WERI-Rb-1 (cell line): Measurements from ENCODE around the gene TLCD4.
"Not testable (repeated sequence)": the region's sequence is repeated elsewhere in the genome, so short reads cannot be mapped to it uniquely, and the experiment has no call there.

ENCODE experiments used
- DNase-seq: peaks from one replicate; pipeline ENCODE4 v3.0.0-alpha.2; 2020
- H3K27ac ChIP-seq: fragments of 250-450 bp; sonication (Bioruptor Pico); 2 replicates; pipeline ENCODE4 v1.5.1; 2020; ENCODE audit warnings: mild to moderate bottlenecking, moderate library complexity
- H3K27me3 ChIP-seq: fragments of 250-450 bp; sonication (Bioruptor Pico); 2 replicates; pipeline ENCODE4 v1.5.1; 2021; ENCODE audit warnings: mild to moderate bottlenecking, low read depth, moderate library complexity; ENCODE audit not compliant: insufficient read depth, severe bottlenecking
- H3K36me3 ChIP-seq: fragments of 250-450 bp; sonication (Bioruptor Pico); 2 replicates; pipeline ENCODE4 v1.5.1; 2020; ENCODE audit warnings: mild to moderate bottlenecking, moderate library complexity
- H3K4me3 ChIP-seq: 2 replicates; pipeline ENCODE4 v1.5.1; 2011; ENCODE audit warnings: low read depth, mild to moderate bottlenecking, control low read depth, low read length
- H3K9me3 ChIP-seq: fragments of 250-450 bp; sonication (Bioruptor Pico); 2 replicates; pipeline ENCODE4 v1.5.1; 2021; ENCODE audit warnings: mild to moderate bottlenecking, moderate library complexity; ENCODE audit not compliant: severe bottlenecking
- TF ChIP-seq, protein P1 (sequence below): IDR thresholded peaks from 2 replicates; pipeline ENCODE4 v1.5.1; 2011; ENCODE audit warnings: low read depth, mild to moderate bottlenecking, control low read depth, inconsistent platforms, low read length

The TLCD4 gene

GRCh38 chr1:95089650-95090287, 27.4 kb upstream of the TLCD4 start:
- TF ChIP-seq, protein P1, sequence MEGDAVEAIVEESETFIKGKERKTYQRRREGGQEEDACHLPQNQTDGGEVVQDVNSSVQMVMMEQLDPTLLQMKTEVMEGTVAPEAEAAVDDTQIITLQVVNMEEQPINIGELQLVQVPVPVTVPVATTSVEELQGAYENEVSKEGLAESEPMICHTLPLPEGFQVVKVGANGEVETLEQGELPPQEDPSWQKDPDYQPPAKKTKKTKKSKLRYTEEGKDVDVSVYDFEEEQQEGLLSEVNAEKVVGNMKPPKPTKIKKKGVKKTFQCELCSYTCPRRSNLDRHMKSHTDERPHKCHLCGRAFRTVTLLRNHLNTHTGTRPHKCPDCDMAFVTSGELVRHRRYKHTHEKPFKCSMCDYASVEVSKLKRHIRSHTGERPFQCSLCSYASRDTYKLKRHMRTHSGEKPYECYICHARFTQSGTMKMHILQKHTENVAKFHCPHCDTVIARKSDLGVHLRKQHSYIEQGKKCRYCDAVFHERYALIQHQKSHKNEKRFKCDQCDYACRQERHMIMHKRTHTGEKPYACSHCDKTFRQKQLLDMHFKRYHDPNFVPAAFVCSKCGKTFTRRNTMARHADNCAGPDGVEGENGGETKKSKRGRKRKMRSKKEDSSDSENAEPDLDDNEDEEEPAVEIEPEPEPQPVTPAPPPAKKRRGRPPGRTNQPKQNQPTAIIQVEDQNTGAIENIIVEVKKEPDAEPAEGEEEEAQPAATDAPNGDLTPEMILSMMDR, result no peak
- H3K36me3 ChIP-seq, result no peaks in the 10 kb centered on the region
- no peaks in the 10 kb centered on the region for H3K9me3 ChIP-seq
- H3K4me3 ChIP-seq, result no peak overlapping the region
- no peaks in the 10 kb centered on the region for H3K27me3 ChIP-seq
- DNase-seq, result no peak
- H3K27ac ChIP-seq, result no peak overlapping the region

DNA sequence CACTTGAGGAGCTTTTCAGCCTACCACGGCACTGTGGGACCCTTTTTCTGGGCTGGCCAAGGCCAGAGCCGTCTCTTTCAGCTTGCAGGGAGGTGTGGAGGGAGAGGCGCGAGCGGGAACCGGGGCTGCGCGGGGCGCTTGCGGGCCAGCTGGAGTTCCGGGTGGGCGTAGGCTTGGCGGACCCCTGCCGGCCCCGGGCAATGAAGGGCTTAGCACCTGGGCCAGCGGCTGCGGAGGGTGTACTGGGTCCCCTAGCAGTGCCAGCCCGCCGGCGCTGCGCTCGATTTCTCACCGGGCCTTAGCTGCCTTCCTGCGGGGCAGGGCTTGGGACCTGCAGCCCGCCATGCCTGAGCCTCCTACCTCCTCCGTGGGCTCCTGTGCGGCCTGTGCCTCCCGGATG, 25.9 kb upstream of the TLCD4 start:
- not testable (repeated sequence) for DNase-seq, H3K9me3 ChIP-seq, H3K4me3 ChIP-seq, H3K27me3 ChIP-seq, H3K36me3 ChIP-seq, H3K27ac ChIP-seq

- not testable (repeated sequence) for H3K27ac ChIP-seq, H3K27me3 ChIP-seq, H3K36me3 ChIP-seq, H3K4me3 ChIP-seq, H3K9me3 ChIP-seq, DNase-seq
Measured at GRCh38 chr1:95092891-95093290, 24.3 kb upstream of the TLCD4 start.

DNA sequence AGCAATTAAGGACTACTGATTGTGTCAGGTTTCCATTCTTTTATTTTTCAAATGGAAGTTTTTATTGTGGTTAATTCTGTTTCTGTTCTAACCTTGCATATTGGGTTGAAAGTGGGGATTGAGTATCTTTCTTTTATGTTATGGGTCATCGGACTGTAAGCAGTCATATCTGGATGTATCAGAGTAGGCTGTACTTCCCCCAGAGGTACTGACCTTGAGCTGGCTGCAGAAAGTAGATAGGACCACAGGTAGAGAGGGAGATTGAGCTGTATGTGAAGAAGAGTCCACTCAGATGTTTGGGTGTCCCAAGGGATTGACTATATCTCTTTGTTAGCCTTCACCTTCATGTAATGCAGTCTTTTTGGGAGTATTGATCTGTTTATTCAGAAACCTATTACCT, 23.9 kb upstream of the TLCD4 start:
- TF ChIP-seq, protein P1, result no peak
- no peak overlapping the region for H3K4me3 ChIP-seq
- H3K27ac ChIP-seq, result no peak overlapping the region
- no peaks in the 10 kb centered on the region for H3K9me3 ChIP-seq
- no peaks in the 10 kb centered on the region for H3K27me3 ChIP-seq
- no peaks in the 10 kb centered on the region for H3K36me3 ChIP-seq
- no peak for DNase-seq

GRCh38 chr1:95094923-95095322, 22.2 kb upstream of the TLCD4 start:
- Histone ChIP-seq H3K27me3 (no peaks in the 10 kb centered on the region), H3K4me3 (no peak overlapping the region), H3K27ac (no peak overlapping the region), H3K9me3 (no peaks in the 10 kb centered on the region), H3K36me3 (no peaks in the 10 kb centered on the region)
- no peak for DNase-seq
- TF ChIP-seq, protein P1, result no peak

- no peaks in the 10 kb centered on the region for H3K27me3 ChIP-seq
- DNase-seq, result no peak
- H3K4me3 ChIP-seq, result no peak overlapping the region
- TF ChIP-seq, protein P1, result no peak
- no peaks in the 10 kb centered on the region for H3K36me3 ChIP-seq
- H3K9me3 ChIP-seq, result no peaks in the 10 kb centered on the region
- peak overlapping the region; percentile 29 for H3K27ac ChIP-seq
Measured at GRCh38 chr1:95095833-95096217, 21.3 kb upstream of the TLCD4 start.

DNA sequence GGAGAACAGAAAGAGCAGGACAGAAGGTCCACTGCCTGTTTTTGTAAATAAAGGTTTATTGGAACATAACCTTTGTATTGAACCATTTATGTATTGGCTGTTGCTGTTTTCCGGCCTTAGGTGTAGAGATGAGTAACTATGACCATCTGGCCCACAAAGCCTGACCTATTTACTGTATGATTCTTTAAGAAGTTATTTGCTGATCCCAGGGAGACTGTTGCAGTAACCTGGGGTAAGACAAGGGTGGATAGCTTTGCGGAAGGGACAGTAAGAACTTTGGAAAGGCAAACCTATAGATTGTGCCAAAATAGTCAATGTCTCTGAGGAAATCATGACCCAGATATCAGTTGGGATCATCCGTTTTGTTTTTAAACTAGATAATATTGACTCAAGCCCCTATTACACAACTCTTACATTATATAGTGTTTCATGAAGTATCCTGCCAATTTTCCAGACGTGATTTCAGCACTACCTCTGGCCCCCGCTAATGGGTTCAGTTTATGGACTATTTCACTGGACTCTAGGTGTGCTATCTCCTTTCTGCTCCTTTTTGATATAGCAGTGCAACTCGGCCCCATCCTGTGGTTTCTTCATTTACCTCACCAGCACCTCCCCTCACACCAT, 20.8 kb upstream of the TLCD4 start:
- no peaks in the 10 kb centered on the region for H3K27me3 ChIP-seq
- H3K4me3 ChIP-seq, result no peak overlapping the region
- DNase-seq, result no peak
- H3K27ac ChIP-seq, result peak overlapping the region; percentile 29
- TF ChIP-seq, protein P1, result no peak
- no peaks in the 10 kb centered on the region for H3K36me3 ChIP-seq
- no peaks in the 10 kb centered on the region for H3K9me3 ChIP-seq
